Measurements from ENCODE around the gene CDCA4. TPM values are rescaled to one million over a fixed set of nuclear protein-coding genes. Genes with fewer than 3 reads are reported as not detected.

Gene CDCA4
- polyA plus RNA-seq, 1 experiment = 6.8 TPM

DNA sequence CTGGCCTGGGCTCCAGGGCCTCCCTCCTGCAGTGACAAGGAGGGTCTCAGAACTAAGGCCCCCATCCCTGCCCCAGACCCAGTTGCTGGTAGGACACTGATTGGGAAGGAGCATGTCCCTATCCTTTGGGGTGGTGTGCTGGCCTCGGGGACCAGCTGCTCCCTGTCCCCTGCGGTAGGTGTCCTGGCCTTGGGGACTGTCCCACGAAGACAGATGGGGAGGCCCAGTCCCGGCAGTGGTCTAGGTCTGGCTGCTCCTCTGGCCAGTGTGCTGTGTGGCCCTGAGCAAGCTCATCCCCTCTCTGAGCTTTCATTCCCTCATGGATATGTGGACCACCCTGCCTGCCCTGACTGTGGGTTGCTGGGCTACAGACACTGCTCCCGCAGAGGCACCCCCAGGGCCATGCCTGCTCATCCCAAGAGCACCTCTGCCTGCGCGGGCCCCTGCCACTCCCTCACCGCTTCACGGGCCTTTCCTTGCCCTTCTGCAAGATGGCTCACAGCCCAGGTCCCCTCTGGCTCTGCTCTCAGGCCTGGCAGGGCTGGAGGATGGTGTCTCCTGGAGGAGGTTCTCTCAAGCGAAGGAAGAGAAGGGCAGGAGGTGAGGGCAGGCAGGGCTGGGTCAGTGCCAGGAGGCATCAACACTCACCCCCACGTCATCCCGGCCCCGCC lies 55.2 kb downstream of the CDCA4 start:
- DNase-seq (ENCODE audit: low read depth, low spot score) = no peak

DNA sequence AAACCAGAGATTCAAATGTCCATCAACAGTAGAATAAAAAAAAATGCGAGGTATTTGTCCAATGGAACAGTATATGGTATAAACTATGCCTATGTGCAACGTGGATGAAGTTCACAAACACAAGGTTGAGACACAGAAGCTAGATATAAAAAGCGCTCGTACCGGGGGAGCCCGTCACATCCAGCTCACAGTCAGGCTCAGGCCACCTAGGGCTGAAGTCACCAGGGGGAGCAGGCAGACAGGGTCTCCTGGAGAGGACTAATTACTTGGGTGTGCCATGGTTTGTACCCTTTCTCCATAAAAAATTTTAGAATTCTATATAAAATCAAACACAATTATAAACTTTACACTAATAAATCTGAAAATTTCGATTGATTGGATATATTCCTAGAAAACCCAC lies 56.3 kb downstream of the CDCA4 start:
- TF ChIP-seq, protein P1, sequence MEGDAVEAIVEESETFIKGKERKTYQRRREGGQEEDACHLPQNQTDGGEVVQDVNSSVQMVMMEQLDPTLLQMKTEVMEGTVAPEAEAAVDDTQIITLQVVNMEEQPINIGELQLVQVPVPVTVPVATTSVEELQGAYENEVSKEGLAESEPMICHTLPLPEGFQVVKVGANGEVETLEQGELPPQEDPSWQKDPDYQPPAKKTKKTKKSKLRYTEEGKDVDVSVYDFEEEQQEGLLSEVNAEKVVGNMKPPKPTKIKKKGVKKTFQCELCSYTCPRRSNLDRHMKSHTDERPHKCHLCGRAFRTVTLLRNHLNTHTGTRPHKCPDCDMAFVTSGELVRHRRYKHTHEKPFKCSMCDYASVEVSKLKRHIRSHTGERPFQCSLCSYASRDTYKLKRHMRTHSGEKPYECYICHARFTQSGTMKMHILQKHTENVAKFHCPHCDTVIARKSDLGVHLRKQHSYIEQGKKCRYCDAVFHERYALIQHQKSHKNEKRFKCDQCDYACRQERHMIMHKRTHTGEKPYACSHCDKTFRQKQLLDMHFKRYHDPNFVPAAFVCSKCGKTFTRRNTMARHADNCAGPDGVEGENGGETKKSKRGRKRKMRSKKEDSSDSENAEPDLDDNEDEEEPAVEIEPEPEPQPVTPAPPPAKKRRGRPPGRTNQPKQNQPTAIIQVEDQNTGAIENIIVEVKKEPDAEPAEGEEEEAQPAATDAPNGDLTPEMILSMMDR (IDR thresholded peaks at IDR 0.05; ENCODE audit: low read depth, low read length) = no peak
- DNase-seq (ENCODE audit: low read depth, low spot score) = no peak
- H3K27ac ChIP-seq (ENCODE audit: low read depth, low read length) = no peak overlapping the region
- CTCF ChIA-PET = interaction anchor here (0.7 to 1.7 kb wide), 2 partner anchors 11 to 81 kb away, joined by 7 to 10 read pairs; no protein-coding TSS in a partner anchor
- H3K9me3 ChIP-seq (ENCODE audit: control insufficient read depth, insufficient read depth, low read length) = no peaks in the 10 kb centered on the region
- POLR2A ChIA-PET = no interaction called here
- H3K27me3 ChIP-seq (ENCODE audit: control insufficient read depth, insufficient read depth, low read length) = no peaks in the 10 kb centered on the region
- H3K4me3 ChIP-seq (ENCODE audit: low read depth, low read length) = no peak overlapping the region

More for the DNA sequence above, 55.2 kb downstream of the CDCA4 start:
- no peaks in the 10 kb centered on the region for H3K27me3 ChIP-seq (ENCODE audit: control insufficient read depth, insufficient read depth, low read length)
- TF ChIP-seq, protein P1 (IDR thresholded peaks at IDR 0.05; ENCODE audit: low read depth, low read length) = no peak
- POLR2A ChIA-PET = interaction anchor here (1.0 kb wide), 1 partner anchor 33 kb away, joined by 3 read pairs; no protein-coding TSS in a partner anchor
- H3K27ac ChIP-seq (ENCODE audit: low read depth, low read length) = no peak overlapping the region
- H3K9me3 ChIP-seq (ENCODE audit: control insufficient read depth, insufficient read depth, low read length) = no peaks in the 10 kb centered on the region
- CTCF ChIA-PET = interaction anchor here (0.7 kb wide), 1 partner anchor 10 kb away, joined by 7 read pairs; no protein-coding TSS in a partner anchor
- H3K4me3 ChIP-seq (ENCODE audit: low read depth, low read length) = no peak overlapping the region

Other genes starting within 250 kb of the CDCA4 start
- gene AKT1, start 225.3 kb downstream of the CDCA4 start, polyA plus RNA-seq (2011; rRNA removed) = 104 and 129 TPM in 2 replicates
- gene ZBTB42, start 220.0 kb downstream of the CDCA4 start, polyA plus RNA-seq (2011; rRNA removed) = 1.6 and 2.5 TPM in 2 replicates
- gene CEP170B, start 155.8 kb downstream of the CDCA4 start, polyA plus RNA-seq (2011; rRNA removed) = 4.2 and 4.3 TPM in 2 replicates
- gene PLD4, start 96.2 kb downstream of the CDCA4 start, polyA plus RNA-seq (2011; rRNA removed) = 0.01 TPM in 2 replicates
- 10.0 and 10.5 TPM in 2 replicates for gene AHNAK2, start 42.7 kb downstream of the CDCA4 start, polyA plus RNA-seq (2011; rRNA removed)
- 4.6 and 4.9 TPM in 2 replicates for gene CLBA1, start 35.3 kb downstream of the CDCA4 start, polyA plus RNA-seq (2011; rRNA removed)
- gene GPR132, start 44.3 kb upstream of the CDCA4 start, polyA plus RNA-seq (2011; rRNA removed) = 0.07 and 0.14 TPM in 2 replicates
- 0.17 and 0.22 TPM in 2 replicates for gene JAG2, start 147.7 kb upstream of the CDCA4 start, polyA plus RNA-seq (2011; rRNA removed)
- gene NUDT14, start 160.2 kb upstream of the CDCA4 start, polyA plus RNA-seq (2011; rRNA removed) = 7.2 and 11.0 TPM in 2 replicates
- gene BTBD6, start 227.4 kb upstream of the CDCA4 start, polyA plus RNA-seq (2011; rRNA removed) = 27.3 and 32.0 TPM in 2 replicates